Activated T-helper 2 cell treated with anti-CD3 and anti-CD28 coated beads, Interferon-gamma antibody, Interleukin-2, Interleukin-4, amounts not matched to agents 10 μg/mL and 5 μg/mL and 100 μg/mL, durations not matched to agents 14 hours and 24 hours and 36 hours (primary cell): ENCODE data around the gene HMCN1. TPM values are rescaled to one million over a fixed set of nuclear protein-coding genes. Genes with fewer than 3 reads are reported as not detected.

ENCODE experiments used
- DNase-seq: peaks from one replicate; pipeline ENCODE4 v3.0.0; 2021; ENCODE audit warnings: low spot score
- H3K27ac Mint-ChIP-seq: one replicate; pipeline ENCODE4 v1.8.0; 2021; ENCODE audit warnings: mixed read lengths
- H3K27me3 Mint-ChIP-seq: one replicate; pipeline ENCODE4 v1.8.0; 2021; ENCODE audit warnings: low read depth, mixed read lengths
- H3K36me3 Mint-ChIP-seq: one replicate; pipeline ENCODE4 v1.8.0; 2021; ENCODE audit warnings: low read depth, mixed read lengths
- H3K4me1 Mint-ChIP-seq: one replicate; pipeline ENCODE4 v1.8.0; 2021; ENCODE audit warnings: low read depth, mixed read lengths
- H3K4me3 Mint-ChIP-seq: one replicate; pipeline ENCODE4 v1.8.0; 2021; ENCODE audit warnings: low read depth, mild to moderate bottlenecking, moderate library complexity, mixed read lengths
- H3K9me3 Mint-ChIP-seq: one replicate; pipeline ENCODE4 v1.8.0; 2021; ENCODE audit warnings: mixed read lengths
- intact Hi-C: fragments of 100-400 bp; cut with micrococcal nuclease; formaldehyde crosslinking; loops from one replicate; pipeline ENCODE4 v1.15.1; 2023
- total RNA-seq: library from RNA; stranded (reverse); gene quantifications from 2 replicates; pipeline ENCODE4 v1.2.3, GENCODE V29; 2022

Gene HMCN1
- total RNA-seq, 1 donor from 2014 or later: 0.18 TPM

- intact Hi-C loops: no loop called here
- Mint-ChIP-seq H3K9me3 (no peaks in the 10 kb centered on the region), H3K27me3 (no peaks in the 10 kb centered on the region), H3K27ac (no peak overlapping the region), H3K36me3 (no peaks in the 10 kb centered on the region), H3K4me1 (peaks cover 14% of the 10 kb centered on the region), H3K4me3 (no peak overlapping the region)
- DNase-seq: no peak
Measured at GRCh38 chr1:186188736-186189135, 454.5 kb downstream of the HMCN1 start.

- Mint-ChIP-seq H3K27ac (no peak overlapping the region), H3K9me3 (no peaks in the 10 kb centered on the region), H3K4me1 (peaks cover 11% of the 10 kb centered on the region), H3K36me3 (no peaks in the 10 kb centered on the region), H3K27me3 (no peaks in the 10 kb centered on the region), H3K4me3 (no peak overlapping the region)
- intact Hi-C loops: no loop called here
- DNase-seq: no peak
Measured at GRCh38 chr1:186189156-186189555, 455.0 kb downstream of the HMCN1 start.

GRCh38 chr1:186191511-186191910 lies 457.3 kb downstream of the HMCN1 start:
- intact Hi-C loops: no loop called here
- H3K27me3 Mint-ChIP-seq: peaks cover 2% of the 10 kb centered on the region

GRCh38 chr1:186193224-186193623 lies 459.0 kb downstream of the HMCN1 start:
- Mint-ChIP-seq H3K4me1 (peaks cover 2% of the 10 kb centered on the region), H3K36me3 (no peaks in the 10 kb centered on the region), H3K9me3 (no peaks in the 10 kb centered on the region), H3K27me3 (peaks cover 8% of the 10 kb centered on the region), H3K27ac (no peak overlapping the region), H3K4me3 (no peak overlapping the region)
- no peak for DNase-seq
- intact Hi-C loops: no loop called here

More at GRCh38 chr1:186191511-186191910, 457.3 kb downstream of the HMCN1 start:
- H3K27ac Mint-ChIP-seq: no peak overlapping the region
- H3K4me1 Mint-ChIP-seq: peaks cover 9% of the 10 kb centered on the region
- no peak overlapping the region for H3K4me3 Mint-ChIP-seq
- H3K36me3 Mint-ChIP-seq: no peaks in the 10 kb centered on the region
- no peak for DNase-seq
- H3K9me3 Mint-ChIP-seq: no peaks in the 10 kb centered on the region

GRCh38 chr1:186194107-186194756 lies 460.0 kb downstream of the HMCN1 start:
- Mint-ChIP-seq H3K27me3 (peaks cover 10% of the 10 kb centered on the region), H3K27ac (no peak overlapping the region), H3K4me3 (no peak overlapping the region), H3K4me1 (no peaks in the 10 kb centered on the region), H3K9me3 (no peaks in the 10 kb centered on the region), H3K36me3 (no peaks in the 10 kb centered on the region)
- DNase-seq: no peak
- intact Hi-C loops: no loop called here

GRCh38 chr1:186195377-186195931 lies 461.3 kb downstream of the HMCN1 start:
- DNase-seq: no peak
- no peaks in the 10 kb centered on the region for H3K4me1 Mint-ChIP-seq
- no peak overlapping the region for H3K27ac Mint-ChIP-seq
- intact Hi-C loops: no loop called here
- H3K9me3 Mint-ChIP-seq: no peaks in the 10 kb centered on the region
- peaks cover 12% of the 10 kb centered on the region for H3K27me3 Mint-ChIP-seq
- H3K36me3 Mint-ChIP-seq: no peaks in the 10 kb centered on the region
- H3K4me3 Mint-ChIP-seq: no peak overlapping the region

- Mint-ChIP-seq H3K4me3 (no peak overlapping the region), H3K27me3 (peaks cover 52% of the 10 kb centered on the region), H3K36me3 (no peaks in the 10 kb centered on the region), H3K27ac (no peak overlapping the region), H3K4me1 (peaks cover 5% of the 10 kb centered on the region), H3K9me3 (no peaks in the 10 kb centered on the region)
- no peak for DNase-seq
- intact Hi-C loops: no loop called here
Measured at GRCh38 chr1:186202271-186202764, 468.1 kb downstream of the HMCN1 start.

- Mint-ChIP-seq H3K4me3 (no peak overlapping the region), H3K9me3 (no peaks in the 10 kb centered on the region), H3K27ac (no peak overlapping the region), H3K27me3 (peaks cover 52% of the 10 kb centered on the region), H3K4me1 (peaks cover 5% of the 10 kb centered on the region), H3K36me3 (no peaks in the 10 kb centered on the region)
- DNase-seq: no peak
- intact Hi-C loops: no loop called here
Measured at GRCh38 chr1:186202776-186203175, 468.6 kb downstream of the HMCN1 start.

- H3K4me1 Mint-ChIP-seq: peaks cover 5% of the 10 kb centered on the region
- intact Hi-C loops: no loop called here
- no peak overlapping the region for H3K27ac Mint-ChIP-seq
- no peaks in the 10 kb centered on the region for H3K36me3 Mint-ChIP-seq
- no peak for DNase-seq
- peaks cover 63% of the 10 kb centered on the region for H3K27me3 Mint-ChIP-seq
- no peak overlapping the region for H3K4me3 Mint-ChIP-seq
- no peaks in the 10 kb centered on the region for H3K9me3 Mint-ChIP-seq
Measured at GRCh38 chr1:186206048-186206570, 471.9 kb downstream of the HMCN1 start.

GRCh38 chr1:186207391-186208085 lies 473.3 kb downstream of the HMCN1 start:
- H3K36me3 Mint-ChIP-seq: no peaks in the 10 kb centered on the region
- H3K9me3 Mint-ChIP-seq: no peaks in the 10 kb centered on the region
- H3K27me3 Mint-ChIP-seq: peaks cover 59% of the 10 kb centered on the region
- peaks cover 5% of the 10 kb centered on the region for H3K4me1 Mint-ChIP-seq
- intact Hi-C loops: no loop called here
- no peak overlapping the region for H3K4me3 Mint-ChIP-seq
- no peak overlapping the region for H3K27ac Mint-ChIP-seq
- no peak for DNase-seq

GRCh38 chr1:186208405-186209129 lies 474.4 kb downstream of the HMCN1 start:
- Mint-ChIP-seq H3K9me3 (no peaks in the 10 kb centered on the region), H3K27ac (no peak overlapping the region), H3K4me3 (no peak overlapping the region), H3K27me3 (peaks cover 53% of the 10 kb centered on the region), H3K4me1 (peaks cover 5% of the 10 kb centered on the region), H3K36me3 (no peaks in the 10 kb centered on the region)
- intact Hi-C loops: no loop called here
- DNase-seq: no peak

GRCh38 chr1:186210258-186210657 lies 476.1 kb downstream of the HMCN1 start:
- H3K9me3 Mint-ChIP-seq: no peaks in the 10 kb centered on the region
- H3K27ac Mint-ChIP-seq: no peak overlapping the region
- H3K27me3 Mint-ChIP-seq: peaks cover 41% of the 10 kb centered on the region
- H3K4me1 Mint-ChIP-seq: peaks cover 5% of the 10 kb centered on the region
- no peak for DNase-seq
- no peak overlapping the region for H3K4me3 Mint-ChIP-seq
- intact Hi-C loops: no loop called here
- no peaks in the 10 kb centered on the region for H3K36me3 Mint-ChIP-seq
